Measurements from ENCODE around the gene ABCA13. TPM values are rescaled to one million over a fixed set of nuclear protein-coding genes. Genes with fewer than 3 reads are reported as not detected.
A peak's percentile ranks its signal among the peaks of the same experiment; 100 is the strongest.

ABCA13 gene
- total and polyA plus RNA-seq, 8 donors, result under 0.01 to 1.5 (median 0.32) TPM

DNA sequence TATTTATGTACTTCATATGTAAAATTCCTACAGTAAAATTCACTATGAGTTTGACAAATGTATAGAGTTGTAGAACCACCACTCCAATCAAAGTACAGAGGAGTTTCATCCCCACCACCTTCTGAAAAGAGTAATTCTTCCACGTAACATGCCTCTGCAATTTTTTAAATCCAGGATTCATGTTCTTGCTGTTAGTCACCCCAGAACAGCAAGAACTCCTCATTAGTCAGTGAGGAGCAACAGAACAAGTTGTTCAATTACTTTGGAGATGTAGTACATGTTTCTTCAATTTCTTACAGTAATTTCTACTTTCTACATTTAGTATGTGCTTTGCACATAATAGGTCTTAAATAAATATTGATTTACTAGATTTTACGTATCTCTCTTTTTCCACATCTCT, 248.1 kb downstream of the ABCA13 start:
- ATAC-seq (no peak), FAIRE-seq (no peak), DNase-seq (no peak)
- Histone ChIP-seq H3K9me3 (no peaks in the 10 kb centered on the region), H3K4me3 (no peak overlapping the region), H3K36me3 (no peaks in the 10 kb centered on the region), H3K27me3 (no peaks in the 10 kb centered on the region), H3K4me1 (no peaks in the 10 kb centered on the region), H3K27ac (no peak overlapping the region)
- intact Hi-C loops (cut with DNase I), result no loop called here
- 44 to 73% methylated on average over 2 of the region's 2 CpGs for WGBS, 2 donors
- no peak for TF ChIP-seq CTCF (IDR thresholded peaks at IDR 0.05)

DNA sequence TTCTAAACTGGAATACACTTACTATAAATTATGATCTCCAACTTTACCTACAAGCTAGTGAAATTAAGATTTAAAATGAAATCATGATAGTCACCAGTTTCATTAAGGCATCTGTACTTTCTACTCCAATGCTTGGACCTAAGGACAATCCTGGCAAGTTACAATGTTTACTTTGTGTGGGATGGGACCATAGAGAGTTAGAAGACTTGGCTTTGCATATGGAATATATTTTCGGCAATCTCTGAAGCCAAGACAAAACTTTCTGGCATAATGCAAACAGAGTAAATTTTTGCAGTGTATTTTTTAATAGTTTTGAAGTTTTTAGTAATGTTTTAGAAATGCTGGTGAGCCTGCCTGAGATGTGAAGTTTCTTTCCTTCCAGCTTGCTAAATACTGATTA, 248.9 kb downstream of the ABCA13 start:
- DNase-seq (no peak), FAIRE-seq (no peak), ATAC-seq (no peak)
- H3K27ac ChIP-seq, result no peak overlapping the region
- no peak for TF ChIP-seq CTCF (IDR thresholded peaks at IDR 0.05)
- H3K4me1 ChIP-seq, result no peaks in the 10 kb centered on the region
- no peaks in the 10 kb centered on the region for H3K27me3 ChIP-seq
- H3K9me3 ChIP-seq, result no peaks in the 10 kb centered on the region
- 46 to 49% methylated on average over 1 of the region's 1 CpG for WGBS, 2 donors
- H3K4me3 ChIP-seq, result no peak overlapping the region
- intact Hi-C loops (cut with DNase I), result no loop called here
- H3K36me3 ChIP-seq, result no peaks in the 10 kb centered on the region

- Histone ChIP-seq H3K36me3 (no peaks in the 10 kb centered on the region), H3K27ac (no peak overlapping the region), H3K9me3 (no peaks in the 10 kb centered on the region), H3K4me1 (no peaks in the 10 kb centered on the region), H3K27me3 (no peaks in the 10 kb centered on the region), H3K4me3 (no peak overlapping the region)
- TF ChIP-seq CTCF (IDR thresholded peaks at IDR 0.05), result no peak
- DNase-seq (no peak), ATAC-seq (no peak), FAIRE-seq (no peak)
- 90 to 95% methylated on average over 1 of the region's 1 CpG for WGBS, 2 donors
- intact Hi-C loops (cut with DNase I), result no loop called here
These were observed 250.1 kb downstream of the ABCA13 start for GRCh38 chr7:48421357-48421756.

DNA sequence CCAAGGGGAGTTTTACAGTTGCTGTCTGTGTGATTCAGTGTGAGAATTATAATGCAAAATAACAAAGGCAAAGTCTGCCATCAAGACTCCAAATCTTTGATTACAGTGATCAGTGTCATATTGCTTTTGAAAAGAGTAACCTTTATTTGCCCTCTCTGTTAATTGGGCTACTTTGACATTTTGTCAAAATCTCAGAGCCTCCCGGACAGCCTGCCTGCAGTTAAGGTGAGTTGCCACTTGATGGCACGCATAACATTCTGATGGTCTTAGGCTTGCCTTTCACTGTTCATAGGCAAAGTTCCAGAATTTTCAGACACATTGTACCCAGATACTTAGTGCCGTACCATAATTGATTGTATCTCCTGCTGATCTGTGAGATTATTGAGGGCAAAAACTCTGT, 253.5 kb downstream of the ABCA13 start:
- no peak for DNase-seq
- WGBS, 2 donors, result 16 to 21% methylated on average over 3 of the region's 3 CpGs
- peak in 1 of 4 donors; percentile 33 for ATAC-seq
- H3K27me3 ChIP-seq, result no peaks in the 10 kb centered on the region
- intact Hi-C loops (cut with DNase I), result no loop called here
- H3K4me1 ChIP-seq, result no peaks in the 10 kb centered on the region
- no peak for FAIRE-seq
- TF ChIP-seq CTCF (IDR thresholded peaks at IDR 0.05), result peak in 1 of 4 donors; percentile 9
- no peaks in the 10 kb centered on the region for H3K9me3 ChIP-seq
- H3K36me3 ChIP-seq, result no peaks in the 10 kb centered on the region
- no peak overlapping the region for H3K4me3 ChIP-seq
- no peak overlapping the region for H3K27ac ChIP-seq

DNA sequence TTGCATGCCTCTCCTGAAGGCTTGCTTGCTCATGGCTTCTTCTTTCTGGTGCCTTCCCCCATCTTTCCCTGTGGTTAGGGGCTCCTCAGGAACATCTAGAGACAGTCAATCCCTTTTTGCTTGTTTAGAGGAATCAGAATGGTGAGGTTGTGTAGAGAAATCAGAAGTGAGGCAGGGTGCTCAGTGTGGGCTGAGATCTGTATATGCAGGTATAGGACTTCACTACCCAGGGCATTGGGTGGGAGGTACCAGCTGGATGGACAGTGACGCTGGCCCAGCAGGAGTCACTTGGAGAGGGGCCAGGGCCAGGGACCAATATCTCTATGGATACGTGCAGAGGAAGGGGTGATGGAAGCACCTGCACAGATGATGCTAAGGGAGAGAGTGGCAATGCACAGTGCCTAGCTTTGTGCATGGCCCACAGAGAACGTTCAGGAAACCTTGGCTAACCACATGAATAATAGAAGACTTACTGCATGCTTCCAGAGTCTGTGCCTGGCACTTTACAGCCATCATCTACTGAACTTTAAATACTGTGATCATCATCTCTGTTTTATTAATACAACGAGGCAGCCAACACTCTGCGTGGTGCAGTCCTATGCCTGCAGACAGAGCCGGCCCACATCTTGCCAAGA, 255.2 kb downstream of the ABCA13 start:
- no peaks in the 10 kb centered on the region for H3K9me3 ChIP-seq
- no peaks in the 10 kb centered on the region for H3K36me3 ChIP-seq
- WGBS, 2 donors, result 60 to 67% methylated on average over 6 of the region's 6 CpGs
- FAIRE-seq, result no peak
- no peaks in the 10 kb centered on the region for H3K27me3 ChIP-seq
- DNase-seq, result peak in 1 of 6 donors; percentile 18
- H3K27ac ChIP-seq, result no peak overlapping the region
- ATAC-seq, result no peak
- intact Hi-C loops (cut with DNase I), result no loop called here
- H3K4me3 ChIP-seq, result no peak overlapping the region
- TF ChIP-seq CTCF (IDR thresholded peaks at IDR 0.05), result no peak
- H3K4me1 ChIP-seq, result no peaks in the 10 kb centered on the region

Measured in pancreas (tissue), 10 donors.